H1 (cell line): ENCODE results near the gene VDAC2. TPM values are rescaled to one million over a fixed set of nuclear protein-coding genes. Genes with fewer than 3 reads are reported as not detected.

Experiments used
- CTCF ChIA-PET: fragments of 300-600 bp; sonication (Branson Sonifier 250); formaldehyde crosslinking; loops from one replicate; lab custom pipeline; 2021; ENCODE audit not compliant: partially characterized antibody; lab: Charles Lee
- POLR2A ChIA-PET: fragments of 300-600 bp; sonication (Branson Sonifier 250); formaldehyde crosslinking; loops from one replicate; lab custom pipeline; 2021; ENCODE audit warnings: inconsistent platforms; ENCODE audit not compliant: partially characterized antibody; lab: Charles Lee
- DNase-seq, 2 experiments: peaks; one replicate each; pipeline versions ENCODE4 v3.0.0 to v3.0.0-alpha.2; 2010 to 2022; ENCODE audit warnings: low spot score in 2 of 2, low read depth in 1 of 2, mixed read lengths in 1 of 2
- FAIRE-seq: peaks from 2 replicates; lab custom pipeline; 2011; peaks lifted over from hg19 to GRCh38; lab: Jason Lieb, UNC
- H2AFZ ChIP-seq: 2 replicates; pipeline ENCODE4 v1.8.1; 2012; ENCODE audit warnings: low read length, inconsistent platforms
- H2AK5ac ChIP-seq: 2 replicates; pipeline ENCODE4 v1.6.1; 2013; ENCODE audit warnings: low read depth, low read length
- H2BK120ac ChIP-seq: replicated peaks from 2 replicates; pipeline ENCODE3; 2013; ENCODE audit warnings: low read depth, low read length, inconsistent platforms
- H2BK12ac ChIP-seq: 2 replicates; pipeline ENCODE4 v1.6.1; 2013; ENCODE audit warnings: low read depth, low read length
- H2BK15ac ChIP-seq: 2 replicates; pipeline ENCODE4 v1.6.1; 2013; ENCODE audit warnings: low read length
- H2BK20ac ChIP-seq: 2 replicates; pipeline ENCODE4 v1.6.1; 2013; ENCODE audit warnings: low read length
- H2BK5ac ChIP-seq: 2 replicates; pipeline ENCODE4 v1.6.1; 2013; ENCODE audit warnings: low read depth, low read length
- H3K14ac ChIP-seq: 2 replicates; pipeline ENCODE4 v1.6.1; 2013; ENCODE audit warnings: inconsistent platforms; ENCODE audit not compliant: insufficient read length
- H3K18ac ChIP-seq: 2 replicates; pipeline ENCODE4 v1.6.1; 2013; ENCODE audit warnings: low read length; ENCODE audit errors: extremely low read depth
- H3K23ac ChIP-seq: 2 replicates; pipeline ENCODE4 v1.6.1; 2013; ENCODE audit warnings: inconsistent platforms; ENCODE audit not compliant: insufficient read length
- H3K23me2 ChIP-seq: 2 replicates; pipeline ENCODE4 v1.6.1; 2013; ENCODE audit warnings: low read depth, low read length
- H3K27ac ChIP-seq: 2 replicates; pipeline ENCODE4 v1.6.1; 2011; ENCODE audit warnings: low read depth, low read length, inconsistent platforms
- H3K27me3 ChIP-seq, 4 experiments: replicated peaks in 1 of 4; 1 replicate in 1 of 4; 2 replicates in 3 of 4; pipeline versions ENCODE4 v1.6.1 to v1.8.1; 2011 to 2013; ENCODE audit warnings: low read length in 3 of 4, mild to moderate bottlenecking in 3 of 4, inconsistent platforms in 2 of 4, mixed read lengths in 2 of 4, moderate library complexity in 1 of 4; ENCODE audit not compliant: control insufficient read depth in 3 of 4, insufficient read depth in 3 of 4; ENCODE audit errors: extremely low read depth in 1 of 4
- H3K36me3 ChIP-seq, 4 experiments: 2 replicates each; pipeline versions ENCODE4 v1.6.1 to v1.8.1; 2011 to 2013; ENCODE audit warnings: mild to moderate bottlenecking in 4 of 4, low read length in 3 of 4, moderate library complexity in 2 of 4, control low read depth in 1 of 4, inconsistent platforms in 1 of 4; ENCODE audit not compliant: insufficient read depth in 4 of 4, control insufficient read depth in 2 of 4
- H3K4ac ChIP-seq: replicated peaks from 2 replicates; pipeline ENCODE3; 2013; ENCODE audit warnings: low read length, low read depth, mixed read lengths, inconsistent platforms; ENCODE audit not compliant: insufficient read length
- H3K4me1 ChIP-seq, 4 experiments: replicated peaks in 1 of 4; 1 replicate in 1 of 4; 2 replicates in 3 of 4; pipeline versions ENCODE4 v1.6.1 to v1.8.1; 2011 to 2013; ENCODE audit warnings: low read length in 3 of 4, inconsistent platforms in 2 of 4, mixed read lengths in 1 of 4; ENCODE audit not compliant: insufficient read depth in 4 of 4, control insufficient read depth in 3 of 4
- H3K4me2 ChIP-seq, 2 experiments: 2 replicates each; pipeline versions ENCODE4 v1.6.1 to v1.8.1; 2011 to 2013; ENCODE audit warnings: low read depth in 2 of 2, low read length in 2 of 2, control low read depth in 1 of 2, inconsistent platforms in 1 of 2, mild to moderate bottlenecking in 1 of 2; ENCODE audit not compliant: insufficient read depth in 1 of 2
- H3K4me3 ChIP-seq, 4 experiments: fragments of 200-600, 300-600 bp in 1 of 4; sonication (generic), shearing (Covaris generic), sonication (Bioruptor Twin) in 1 of 4; 2 replicates each; pipeline versions ENCODE4 v1.5.1 to v1.8.1; 2011 to 2016; ENCODE audit warnings: low read length in 4 of 4, low read depth in 3 of 4, control low read depth in 2 of 4, inconsistent platforms in 2 of 4, mild to moderate bottlenecking in 2 of 4, mixed read lengths in 1 of 4, moderate library complexity in 1 of 4; ENCODE audit not compliant: insufficient read depth in 2 of 4; ENCODE audit errors: extremely low read depth in 1 of 4
- H3K56ac ChIP-seq: replicated peaks from 2 replicates; pipeline ENCODE3; 2013; ENCODE audit warnings: low read depth, mild to moderate bottlenecking, mixed read lengths, low read length, inconsistent platforms; ENCODE audit not compliant: insufficient read length
- H3K79me1 ChIP-seq: 2 replicates; pipeline ENCODE4 v1.6.1; 2013; ENCODE audit warnings: low read depth, low read length, control low read depth
- H3K79me2 ChIP-seq, 2 experiments: 2 replicates each; pipeline versions ENCODE4 v1.6.1 to v1.8.1; 2012 to 2013; ENCODE audit warnings: low read length in 2 of 2, mild to moderate bottlenecking in 2 of 2, inconsistent platforms in 1 of 2; ENCODE audit not compliant: insufficient read depth in 2 of 2, control insufficient read depth in 1 of 2
- H3K9ac ChIP-seq, 4 experiments: replicated peaks in 1 of 4; 1 replicate in 1 of 4; 2 replicates in 3 of 4; pipeline versions ENCODE4 v1.6.1 to v1.8.1; 2011 to 2013; ENCODE audit warnings: low read depth in 3 of 4, low read length in 3 of 4, control low read depth in 2 of 4, mild to moderate bottlenecking in 2 of 4, moderate library complexity in 2 of 4, inconsistent platforms in 1 of 4; ENCODE audit errors: extremely low read depth in 1 of 4
- H3K9me3 ChIP-seq, 2 experiments: 2 replicates each; pipeline versions ENCODE4 v1.6.1 to v1.8.1; 2012 to 2013; ENCODE audit warnings: mild to moderate bottlenecking in 2 of 2, moderate library complexity in 2 of 2, control low read depth in 1 of 2, inconsistent platforms in 1 of 2, low read depth in 1 of 2, low read length in 1 of 2, mixed read lengths in 1 of 2; ENCODE audit not compliant: insufficient read depth in 2 of 2
- H4K20me1 ChIP-seq, 2 experiments: replicated peaks in 1 of 2; 2 replicates each; pipeline versions ENCODE3 to v1.8.1; 2011 to 2013; ENCODE audit warnings: inconsistent platforms in 2 of 2, low read length in 2 of 2, mild to moderate bottlenecking in 1 of 2; ENCODE audit not compliant: insufficient read depth in 2 of 2, control insufficient read depth in 1 of 2
- H4K5ac ChIP-seq: 2 replicates; pipeline ENCODE4 v1.6.1; 2013; ENCODE audit warnings: low read length, low read depth, mixed read lengths, inconsistent platforms; ENCODE audit not compliant: insufficient read length
- H4K8ac ChIP-seq: 2 replicates; pipeline ENCODE4 v1.8.0; 2013; ENCODE audit warnings: mild to moderate bottlenecking, moderate library complexity, low read length, inconsistent platforms; ENCODE audit not compliant: insufficient read depth; ENCODE audit errors: extremely low read depth
- H4K91ac ChIP-seq: replicated peaks from 2 replicates; pipeline ENCODE3; 2013; ENCODE audit warnings: low read length, mixed read lengths, inconsistent platforms; ENCODE audit not compliant: insufficient read length
- BACH1 ChIP-seq: IDR thresholded peaks from 2 replicates; pipeline ENCODE4 v1.6.1; 2012; ENCODE audit warnings: low read length, improper control_type of control experiment
- CBX5 ChIP-seq: fragments of 300-800, 300-1000 bp; sonication (generic); IDR thresholded peaks from 2 replicates; pipeline ENCODE4 v1.7.1; 2016; ENCODE audit warnings: antibody characterized with exemption, low read length, low read depth
- CEBPB ChIP-seq: IDR thresholded peaks from 2 replicates; pipeline ENCODE4 v1.6.1; 2012; ENCODE audit warnings: low read depth, low read length
- GTF2F1 ChIP-seq: IDR thresholded peaks from 2 replicates; pipeline ENCODE4 v1.6.1; 2012; ENCODE audit warnings: low read depth, low read length, improper control_type of control experiment, borderline replicate concordance
- HDAC6 ChIP-seq: IDR thresholded peaks from one replicate; pipeline ENCODE4 v1.7.1; 2012; ENCODE audit warnings: low read depth, mild to moderate bottlenecking, inconsistent platforms, low read length, moderate library complexity
- KDM5A ChIP-seq: fragments of 200-600 bp; IDR thresholded peaks from 2 replicates; pipeline ENCODE4 v1.7.1; 2012; ENCODE audit warnings: mild to moderate bottlenecking, low read length, inconsistent platforms, mixed read lengths
- MAFK ChIP-seq: IDR thresholded peaks from 2 replicates; pipeline ENCODE4 v1.6.1; 2012; ENCODE audit warnings: low read depth, mild to moderate bottlenecking, improper control_type of control experiment, low read length
- MAX ChIP-seq: IDR thresholded peaks from 2 replicates; pipeline ENCODE4 v1.6.1; 2012; ENCODE audit warnings: inconsistent platforms
- POLR2A ChIP-seq, 2 experiments: IDR thresholded peaks; 1 replicate in 1 of 2; 2 replicates in 1 of 2; pipeline ENCODE4 v1.6.1; 2011; ENCODE audit warnings: low read depth in 2 of 2, low read length in 2 of 2, mild to moderate bottlenecking in 2 of 2; ENCODE audit errors: control extremely low read depth in 1 of 2
- SP4 ChIP-seq: IDR thresholded peaks from 2 replicates; pipeline ENCODE4 v1.6.1; 2012; ENCODE audit warnings: low read length, inconsistent platforms
- SUZ12 ChIP-seq: fragments of 200-600 bp; sonication (generic); IDR thresholded peaks from 2 replicates; pipeline ENCODE4 v1.6.1; 2012; ENCODE audit warnings: mild to moderate bottlenecking, inconsistent platforms, low read length, moderate library complexity, mixed read lengths
- ZNF274 ChIP-seq: IDR thresholded peaks from 2 replicates; pipeline ENCODE4 v1.7.0; 2012; ENCODE audit warnings: low read length, borderline replicate concordance; ENCODE audit errors: extremely low read depth
- WGBS, 2 experiments: shearing (Covaris generic) in 1 of 2; methylation state at CpG; one replicate each; pipeline versions ENCODE4 v1.1.6 to v1.1.7; 2013 to 2015; ENCODE audit warnings: low lambda C conversion rate in 2 of 2, mixed read lengths in 2 of 2, inconsistent platforms in 1 of 2, low coverage in 1 of 2, missing lambda C conversion rate in 1 of 2; ENCODE audit not compliant: insufficient replicate concordance in 2 of 2, insufficient coverage in 1 of 2, insufficient read length in 1 of 2; ENCODE audit errors: extremely low coverage in 1 of 2, missing lambda C conversion rate in 1 of 2; 5-methylcytosine and 5-hydroxymethylcytosine counted together
- polyA plus RNA-seq, 7 experiments: library from polyadenylated mRNA; depleted of rRNA in 3 of 7; stranded (reverse) in 5 of 7; unstranded in 2 of 7; fragments of >200 nt in 5 of 7; fragments of 200-250 nt in 2 of 7; gene quantifications; 1 replicate in 5 of 7; 2 replicates in 1 of 7; 4 replicates in 1 of 7; pipeline versions ENCODE4 v1.2.1 to v1.2.3, GENCODE V29; 2011 to 2013; ENCODE audit warnings: missing spikeins in 2 of 7, mixed read lengths in 2 of 7
- total RNA-seq: library from RNA; stranded (reverse); fragmentation: NEBNext Ultra II Directional; extraction: Animal tissue kit (Norgen Biotek cat#: 25700); gene quantifications from 2 replicates; pipeline ENCODE4 v1.2.1, GENCODE V29; 2021
- TF ChIP-seq, protein P1 (sequence below), 3 experiments: IDR thresholded peaks; 1 replicate in 2 of 3; 2 replicates in 1 of 3; pipeline versions ENCODE4 v1.5.1 to v1.6.1; 2011; ENCODE audit warnings: low read length in 3 of 3, mild to moderate bottlenecking in 3 of 3, inconsistent platforms in 2 of 3, low read depth in 1 of 3, moderate library complexity in 1 of 3; ENCODE audit not compliant: insufficient read depth in 1 of 3; ENCODE audit errors: control extremely low read depth in 1 of 3

Gene VDAC2
- total and polyA plus RNA-seq, 2 of the 8 experiments (the other 6 are each of a cell fraction or from before 2014, with no cell fraction given) = 89.8 to 284 TPM

DNA sequence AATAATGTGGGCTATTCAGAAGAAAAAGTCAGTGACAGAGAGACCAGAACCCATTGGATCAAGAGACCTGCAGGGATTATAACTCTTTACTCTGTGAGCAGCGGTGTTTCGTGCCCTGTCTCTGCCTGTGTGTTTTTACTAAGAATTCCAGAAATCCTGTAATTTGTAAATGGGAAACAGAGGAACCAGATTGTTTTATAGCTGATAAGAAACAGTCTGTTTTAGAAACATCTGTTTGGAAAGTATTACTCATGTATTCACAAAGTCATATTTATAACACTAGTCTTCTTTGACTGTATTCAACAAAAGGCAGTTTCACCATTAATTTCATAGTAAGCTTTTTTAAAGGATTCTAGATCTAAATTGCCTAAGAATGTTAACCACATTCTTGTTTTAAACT lies 30.0 kb upstream of the VDAC2 start:
- H3K4me2 ChIP-seq = no peak overlapping the region
- CTCF ChIA-PET = interaction anchor here (0.8 to 1.5 kb wide), 2 partner anchors 23 to 95 kb away, joined by 3 to 5 read pairs; no protein-coding TSS in a partner anchor
- no peak overlapping the region for H3K27ac ChIP-seq
- TF ChIP-seq BACH1 (no peak), POLR2A (IDR thresholded peaks at IDR 0.05; ENCODE audit: control extremely low read depth in 1 of 2, low read depth in 2 of 2, low read length in 2 of 2) (no peak), KDM5A (no peak), HDAC6 (no peak), CEBPB (no peak), MAX (no peak), CBX5 (no peak), MAFK (no peak), SUZ12 (no peak), GTF2F1 (no peak), ZNF274 (no peak), SP4 (no peak)
- TF ChIP-seq, protein P1, sequence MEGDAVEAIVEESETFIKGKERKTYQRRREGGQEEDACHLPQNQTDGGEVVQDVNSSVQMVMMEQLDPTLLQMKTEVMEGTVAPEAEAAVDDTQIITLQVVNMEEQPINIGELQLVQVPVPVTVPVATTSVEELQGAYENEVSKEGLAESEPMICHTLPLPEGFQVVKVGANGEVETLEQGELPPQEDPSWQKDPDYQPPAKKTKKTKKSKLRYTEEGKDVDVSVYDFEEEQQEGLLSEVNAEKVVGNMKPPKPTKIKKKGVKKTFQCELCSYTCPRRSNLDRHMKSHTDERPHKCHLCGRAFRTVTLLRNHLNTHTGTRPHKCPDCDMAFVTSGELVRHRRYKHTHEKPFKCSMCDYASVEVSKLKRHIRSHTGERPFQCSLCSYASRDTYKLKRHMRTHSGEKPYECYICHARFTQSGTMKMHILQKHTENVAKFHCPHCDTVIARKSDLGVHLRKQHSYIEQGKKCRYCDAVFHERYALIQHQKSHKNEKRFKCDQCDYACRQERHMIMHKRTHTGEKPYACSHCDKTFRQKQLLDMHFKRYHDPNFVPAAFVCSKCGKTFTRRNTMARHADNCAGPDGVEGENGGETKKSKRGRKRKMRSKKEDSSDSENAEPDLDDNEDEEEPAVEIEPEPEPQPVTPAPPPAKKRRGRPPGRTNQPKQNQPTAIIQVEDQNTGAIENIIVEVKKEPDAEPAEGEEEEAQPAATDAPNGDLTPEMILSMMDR (IDR thresholded peaks at IDR 0.05; ENCODE audit: control extremely low read depth in 1 of 3, insufficient read depth in 1 of 3, low read depth in 1 of 3, low read length in 3 of 3) = no peak

More for the DNA sequence above, 30.0 kb upstream of the VDAC2 start:
- H2AK5ac ChIP-seq = no peak overlapping the region
- no peak overlapping the region for H3K23ac ChIP-seq
- no peak overlapping the region for H2AFZ ChIP-seq
- H4K20me1 ChIP-seq = peaks cover 0 to 2% of the 10 kb centered on the region in 2 experiments
- FAIRE-seq = no peak
- no peak overlapping the region for H3K4ac ChIP-seq
- H2BK15ac ChIP-seq = no peak overlapping the region
- no peak overlapping the region for H4K5ac ChIP-seq
- H2BK20ac ChIP-seq = no peak overlapping the region
- H2BK120ac ChIP-seq = no peak overlapping the region
- H3K14ac ChIP-seq = no peak overlapping the region
- 92% methylated on average over 2 of the region's 2 CpGs; no CpG with 5 or more reads in 1 of the 2 experiments for WGBS, 2 experiments
- H3K23me2 ChIP-seq = no peaks in the 10 kb centered on the region
- no peak overlapping the region for H3K18ac ChIP-seq
- POLR2A ChIA-PET = interaction anchor here (1.0 to 36.7 kb wide), 2 partner anchors 31 to 47 kb away, joined by 5 to 801 read pairs; partner anchors contain the start of genes COMTD1 and VDAC2
- DNase-seq = no peak
- no peaks in the 10 kb centered on the region for H3K27me3 ChIP-seq
- H4K8ac ChIP-seq = no peak overlapping the region
- peaks cover 0 to 6% (median 0%) of the 10 kb centered on the region in 4 experiments; a peak in 2 of 8 replicates for H3K36me3 ChIP-seq
- no peaks in the 10 kb centered on the region for H3K79me1 ChIP-seq
- H2BK12ac ChIP-seq = no peak overlapping the region
- no peak overlapping the region for H3K4me3 ChIP-seq
- H3K56ac ChIP-seq = no peak overlapping the region
- no peak overlapping the region for H4K91ac ChIP-seq
- no peaks in the 10 kb centered on the region for H3K9me3 ChIP-seq
- H2BK5ac ChIP-seq = no peak overlapping the region
- H3K79me2 ChIP-seq = no peaks in the 10 kb centered on the region
- H3K4me1 ChIP-seq = no peaks in the 10 kb centered on the region
- no peak overlapping the region for H3K9ac ChIP-seq
